PC-3 (cell line): ENCODE measurements around the gene TMCC2.

Source experiments
- EZH2 ChIP-seq: fragments of 300-600 bp; sonication (generic); IDR thresholded peaks from one replicate; pipeline ENCODE4 v1.6.1; 2017; ENCODE audit warnings: antibody characterized with exemption, mild to moderate bottlenecking, low read length; ENCODE audit not compliant: unreplicated experiment
- EZH2phosphoT487 ChIP-seq: fragments of 300-600 bp; sonication (generic); IDR thresholded peaks from 2 replicates; pipeline ENCODE4 v1.6.1; 2018; ENCODE audit warnings: mild to moderate bottlenecking, antibody characterized with exemption, low read length, borderline replicate concordance
- TF ChIP-seq, protein P1 (sequence below): fragments of 300-600 bp; sonication (generic); conservative IDR thresholded peaks from 2 replicates; pipeline ENCODE4 v1.5.1; 2017; ENCODE audit warnings: antibody characterized with exemption, low read depth, mild to moderate bottlenecking, low read length

DNA sequence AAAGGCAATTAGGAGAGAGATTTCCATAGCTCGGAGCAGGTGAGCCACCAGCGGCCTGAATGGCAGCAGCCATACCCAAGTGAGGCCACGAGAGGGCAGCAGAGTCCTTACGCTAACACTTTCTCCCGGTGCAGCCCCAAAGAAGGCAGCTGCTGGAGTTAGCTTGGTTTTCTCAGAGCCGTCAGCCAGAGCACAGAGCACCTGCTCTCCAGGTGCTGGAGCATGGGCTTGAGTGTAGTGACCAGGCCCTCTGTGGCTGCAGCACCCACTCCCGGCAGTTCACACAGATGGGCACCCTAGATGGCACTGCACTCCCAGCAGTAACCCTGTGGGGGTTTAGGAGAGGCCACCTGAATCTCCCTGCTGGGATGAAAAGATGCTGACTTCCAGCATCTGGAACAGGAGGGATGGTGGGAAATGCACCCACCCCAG lies 45.8 kb downstream of the TMCC2 start:
- TF ChIP-seq EZH2 (no peak), EZH2phosphoT487 (no peak)
- TF ChIP-seq, protein P1, sequence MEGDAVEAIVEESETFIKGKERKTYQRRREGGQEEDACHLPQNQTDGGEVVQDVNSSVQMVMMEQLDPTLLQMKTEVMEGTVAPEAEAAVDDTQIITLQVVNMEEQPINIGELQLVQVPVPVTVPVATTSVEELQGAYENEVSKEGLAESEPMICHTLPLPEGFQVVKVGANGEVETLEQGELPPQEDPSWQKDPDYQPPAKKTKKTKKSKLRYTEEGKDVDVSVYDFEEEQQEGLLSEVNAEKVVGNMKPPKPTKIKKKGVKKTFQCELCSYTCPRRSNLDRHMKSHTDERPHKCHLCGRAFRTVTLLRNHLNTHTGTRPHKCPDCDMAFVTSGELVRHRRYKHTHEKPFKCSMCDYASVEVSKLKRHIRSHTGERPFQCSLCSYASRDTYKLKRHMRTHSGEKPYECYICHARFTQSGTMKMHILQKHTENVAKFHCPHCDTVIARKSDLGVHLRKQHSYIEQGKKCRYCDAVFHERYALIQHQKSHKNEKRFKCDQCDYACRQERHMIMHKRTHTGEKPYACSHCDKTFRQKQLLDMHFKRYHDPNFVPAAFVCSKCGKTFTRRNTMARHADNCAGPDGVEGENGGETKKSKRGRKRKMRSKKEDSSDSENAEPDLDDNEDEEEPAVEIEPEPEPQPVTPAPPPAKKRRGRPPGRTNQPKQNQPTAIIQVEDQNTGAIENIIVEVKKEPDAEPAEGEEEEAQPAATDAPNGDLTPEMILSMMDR: peak; percentile 99
